HG03571 (cell line): ENCODE measurements around the gene RIMBP2.

ENCODE experiments used
- ATAC-seq: cut with Tn5 transposase; IDR thresholded peaks from one replicate; pipeline ENCODE4 v1.9.1; 2021; ENCODE audit not compliant: unreplicated experiment

The RIMBP2 gene

DNA sequence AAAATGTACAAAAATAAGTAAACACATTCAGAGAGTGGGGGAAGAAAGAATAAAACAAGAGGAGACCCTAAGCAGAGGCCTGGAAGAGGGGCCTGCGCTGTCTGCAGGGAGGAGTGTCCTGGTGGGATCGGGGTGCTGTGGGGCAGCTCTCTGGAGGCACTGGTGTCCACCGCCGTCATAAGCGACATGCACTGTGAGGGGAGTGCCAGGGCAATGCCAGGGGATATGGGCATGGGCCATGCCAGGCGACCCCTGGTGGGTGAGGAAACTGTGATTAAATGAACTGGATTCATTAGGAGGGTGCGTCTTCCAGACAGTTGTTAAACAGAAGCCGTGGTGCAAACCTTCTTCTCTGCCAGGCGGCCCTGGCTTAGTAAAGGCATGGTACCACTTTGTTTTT is 261.8 kb downstream of the RIMBP2 start:
- ATAC-seq, result no peak

DNA sequence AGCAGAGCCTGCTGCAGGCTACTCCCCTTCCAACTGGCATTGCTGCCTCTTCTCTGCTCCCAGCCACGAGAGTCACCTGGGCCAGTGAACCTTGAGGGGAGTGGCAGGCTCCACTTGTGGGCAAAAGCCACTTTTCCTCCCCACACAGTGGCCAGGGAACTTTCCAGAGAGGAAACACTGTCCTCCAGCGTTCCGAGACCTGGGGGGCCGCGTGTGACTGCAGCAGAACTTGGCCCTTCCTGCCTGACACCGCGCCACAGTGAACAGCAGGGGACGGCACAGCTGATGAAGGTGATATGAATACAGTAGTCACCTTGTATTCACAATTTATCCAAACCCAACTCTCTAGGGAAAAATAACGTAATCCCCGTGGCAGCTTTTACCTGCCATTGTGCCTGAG is 263.6 kb downstream of the RIMBP2 start:
- ATAC-seq, result no peak

DNA sequence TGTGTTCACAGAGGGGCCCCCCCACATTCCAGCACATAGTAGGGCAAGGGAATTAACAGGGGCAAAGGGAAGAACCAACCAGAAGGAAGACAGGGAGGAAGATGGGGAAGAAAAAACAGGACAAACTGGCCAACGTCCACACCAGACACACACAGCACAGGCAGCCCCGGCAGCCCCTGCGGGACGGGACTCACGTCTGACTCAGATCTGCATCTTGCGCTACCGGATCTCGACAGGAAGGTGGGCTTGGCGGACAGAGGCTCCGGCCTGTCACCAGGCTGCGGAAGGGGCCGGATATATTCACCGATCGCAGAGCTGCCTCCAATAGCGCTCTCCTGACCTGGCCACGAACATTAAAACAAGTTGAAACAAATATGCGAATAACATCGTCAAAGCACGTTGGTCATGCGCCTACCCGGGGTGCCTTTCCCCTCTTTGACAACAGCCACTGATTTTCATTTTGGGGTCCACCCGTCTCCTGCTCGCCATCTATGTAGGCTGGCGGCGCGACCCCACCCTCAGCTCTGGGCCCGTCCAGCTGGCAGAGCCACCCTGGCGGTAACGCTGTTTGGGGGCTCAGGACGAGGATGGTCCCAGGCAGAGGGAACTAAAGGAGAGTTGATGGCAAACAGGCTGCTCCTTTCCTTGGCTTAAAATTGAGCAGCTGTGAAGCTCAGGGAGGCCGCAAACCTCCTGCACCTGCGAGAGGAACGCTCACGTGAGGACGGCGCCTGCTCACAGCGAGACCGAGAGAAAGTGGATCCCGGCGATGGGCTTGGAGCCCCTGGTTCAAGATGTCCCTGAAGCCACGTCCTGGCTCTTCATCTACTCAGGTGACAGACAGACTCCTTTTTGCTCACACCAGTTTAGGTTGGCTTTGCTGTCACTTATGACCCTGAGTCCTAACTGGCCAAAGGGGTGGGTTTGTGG is 264.8 kb downstream of the RIMBP2 start:
- no peak for ATAC-seq

DNA sequence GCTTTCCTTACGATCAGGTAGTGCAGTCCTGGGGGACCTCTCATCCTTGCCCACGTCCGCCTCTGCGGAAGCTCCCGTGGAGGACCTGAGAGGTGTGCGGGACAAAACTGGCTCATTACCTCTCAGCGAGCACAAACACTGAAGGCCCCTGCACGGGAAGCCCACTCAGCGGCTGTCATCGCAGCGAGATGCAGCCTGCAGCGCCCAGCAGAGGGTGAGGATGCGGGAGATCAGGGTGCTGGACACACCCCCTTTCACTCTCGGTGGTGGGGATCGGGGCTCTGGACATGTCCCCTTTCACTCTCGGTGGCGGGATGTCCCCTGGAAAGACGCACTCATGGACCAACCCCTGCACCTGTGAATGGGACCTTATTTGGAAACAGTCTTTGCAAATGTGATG is 266.8 kb downstream of the RIMBP2 start:
- ATAC-seq, result no peak

DNA sequence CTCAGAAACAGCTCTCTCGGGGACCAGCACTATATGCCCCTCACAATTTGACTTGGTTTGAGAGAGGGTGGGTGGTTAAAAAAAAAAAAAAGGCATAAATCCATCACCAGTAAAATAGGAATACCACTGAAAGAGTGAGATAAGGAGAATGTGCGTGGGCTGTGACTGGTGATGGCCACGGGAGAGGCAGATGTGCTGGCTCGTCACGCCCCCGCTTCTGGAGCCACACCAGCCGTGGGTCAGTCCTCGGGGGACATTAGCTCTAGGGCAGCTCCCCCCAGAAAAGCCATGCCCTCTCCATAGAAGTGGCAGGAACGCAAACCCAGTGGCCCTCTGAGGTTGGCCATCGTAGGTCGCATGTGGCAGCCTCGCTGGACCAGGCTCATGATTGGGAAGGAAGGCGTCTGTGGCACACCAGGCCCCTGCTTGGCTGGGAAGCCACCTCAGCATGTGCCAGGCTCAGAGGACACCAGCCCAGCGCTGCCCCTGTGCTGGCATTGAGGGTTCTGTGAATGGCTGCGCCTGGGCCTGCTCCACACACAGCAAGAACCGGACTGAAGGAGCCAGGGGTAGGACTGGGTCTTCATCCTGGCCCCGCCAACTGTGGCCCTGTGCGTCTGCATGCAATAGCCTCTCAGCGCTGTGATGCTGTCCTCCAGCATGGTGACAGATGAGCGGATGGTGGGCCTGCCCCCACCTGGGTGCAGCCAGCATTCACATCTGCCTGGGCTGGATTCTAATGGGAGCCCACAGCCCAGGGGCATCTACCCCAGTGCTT is 267.9 kb downstream of the RIMBP2 start:
- no peak for ATAC-seq

DNA sequence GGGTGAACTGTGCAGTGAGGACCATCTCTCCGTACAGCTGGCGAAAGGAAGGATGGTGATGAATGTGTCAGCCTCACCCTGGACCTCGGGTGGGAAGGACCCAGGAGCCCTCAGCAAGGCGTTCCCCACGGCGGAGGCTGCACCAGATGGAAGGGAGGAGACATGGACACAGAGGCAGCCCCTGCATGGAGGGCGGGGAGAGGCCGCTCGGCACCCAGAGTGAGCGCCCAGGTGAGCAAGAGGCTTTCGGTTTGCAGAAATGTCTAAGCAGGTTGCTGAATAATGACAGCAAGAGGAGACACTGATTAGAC is 268.5 kb downstream of the RIMBP2 start:
- ATAC-seq, result no peak

DNA sequence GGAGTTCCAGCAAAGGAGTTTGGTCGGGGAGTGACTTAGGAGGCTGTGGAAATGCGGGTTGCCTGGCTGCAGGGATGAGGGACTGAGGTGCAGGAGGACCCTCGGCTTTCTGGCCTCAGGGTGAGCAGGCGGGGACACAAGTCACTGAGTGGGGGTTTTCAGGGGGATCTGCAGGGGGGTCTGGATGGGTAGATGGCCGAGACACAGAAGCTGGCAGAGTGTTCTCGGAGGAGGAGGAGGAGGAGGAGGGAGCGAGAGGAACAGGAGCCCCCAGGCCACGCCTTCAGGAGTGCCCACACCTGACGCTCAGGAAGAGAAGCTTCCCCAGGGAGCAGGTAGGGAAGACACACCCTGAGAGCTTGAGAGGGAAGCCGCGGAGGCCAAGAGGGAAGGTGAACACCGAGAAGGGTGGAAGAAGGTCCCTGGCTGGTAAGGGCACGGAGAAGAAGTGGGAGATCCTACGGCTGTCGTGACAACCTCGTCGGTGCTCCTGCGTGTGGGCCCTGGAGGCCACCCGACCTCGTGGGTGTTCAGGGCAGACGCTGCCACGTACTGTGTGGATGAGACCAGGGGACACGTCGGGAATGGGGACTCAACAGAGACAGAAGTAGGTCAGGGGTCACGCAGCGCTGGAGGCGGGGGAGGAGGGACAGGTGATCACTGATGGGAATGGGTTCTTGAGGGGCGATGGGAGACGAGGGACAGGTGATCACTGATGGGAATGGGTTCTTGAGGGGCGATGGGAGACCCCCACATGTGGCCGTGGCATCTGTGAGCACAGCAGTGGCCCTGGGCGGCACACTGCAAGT is 269.0 kb downstream of the RIMBP2 start:
- no peak for ATAC-seq

DNA sequence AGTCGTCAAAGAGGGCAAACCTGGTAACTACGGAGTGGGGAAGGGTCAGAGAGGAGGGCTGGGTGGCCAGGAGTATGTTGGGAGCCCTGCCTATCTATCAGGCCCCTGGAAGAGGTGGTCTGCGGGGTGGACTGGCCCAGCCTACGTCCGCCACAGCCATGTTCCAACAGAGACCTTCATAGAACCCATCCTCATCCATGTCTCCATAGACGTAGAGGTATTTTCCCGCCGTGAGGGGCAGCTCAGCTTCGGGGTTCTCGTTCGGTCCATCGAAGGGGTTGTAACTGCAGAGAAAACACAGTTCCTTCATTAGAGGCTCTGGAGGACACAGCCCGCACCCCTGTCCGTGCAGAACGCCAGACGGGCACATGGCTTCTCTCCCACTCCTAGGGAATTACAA is 271.1 kb downstream of the RIMBP2 start:
- ATAC-seq, result no peak

DNA sequence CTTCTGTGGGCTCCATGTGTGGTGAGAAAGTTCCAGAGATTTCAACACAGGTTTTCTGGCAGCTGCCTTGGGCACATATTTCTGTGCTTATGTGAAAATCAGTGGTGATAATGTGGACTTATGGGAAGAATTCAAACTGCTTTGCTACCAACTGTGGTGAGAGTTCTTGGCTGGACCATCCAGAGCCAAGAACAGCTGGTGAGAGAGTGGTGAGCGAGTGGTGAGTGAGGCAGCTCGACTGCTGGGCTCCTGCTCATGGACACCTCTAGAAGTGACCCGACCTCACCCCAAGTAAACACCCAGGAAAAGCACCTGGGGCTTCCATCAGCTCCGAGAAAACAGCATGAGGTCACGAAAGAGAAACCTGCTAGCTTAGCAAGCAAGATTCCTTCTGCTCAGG is 272.0 kb downstream of the RIMBP2 start:
- ATAC-seq, result no peak

DNA sequence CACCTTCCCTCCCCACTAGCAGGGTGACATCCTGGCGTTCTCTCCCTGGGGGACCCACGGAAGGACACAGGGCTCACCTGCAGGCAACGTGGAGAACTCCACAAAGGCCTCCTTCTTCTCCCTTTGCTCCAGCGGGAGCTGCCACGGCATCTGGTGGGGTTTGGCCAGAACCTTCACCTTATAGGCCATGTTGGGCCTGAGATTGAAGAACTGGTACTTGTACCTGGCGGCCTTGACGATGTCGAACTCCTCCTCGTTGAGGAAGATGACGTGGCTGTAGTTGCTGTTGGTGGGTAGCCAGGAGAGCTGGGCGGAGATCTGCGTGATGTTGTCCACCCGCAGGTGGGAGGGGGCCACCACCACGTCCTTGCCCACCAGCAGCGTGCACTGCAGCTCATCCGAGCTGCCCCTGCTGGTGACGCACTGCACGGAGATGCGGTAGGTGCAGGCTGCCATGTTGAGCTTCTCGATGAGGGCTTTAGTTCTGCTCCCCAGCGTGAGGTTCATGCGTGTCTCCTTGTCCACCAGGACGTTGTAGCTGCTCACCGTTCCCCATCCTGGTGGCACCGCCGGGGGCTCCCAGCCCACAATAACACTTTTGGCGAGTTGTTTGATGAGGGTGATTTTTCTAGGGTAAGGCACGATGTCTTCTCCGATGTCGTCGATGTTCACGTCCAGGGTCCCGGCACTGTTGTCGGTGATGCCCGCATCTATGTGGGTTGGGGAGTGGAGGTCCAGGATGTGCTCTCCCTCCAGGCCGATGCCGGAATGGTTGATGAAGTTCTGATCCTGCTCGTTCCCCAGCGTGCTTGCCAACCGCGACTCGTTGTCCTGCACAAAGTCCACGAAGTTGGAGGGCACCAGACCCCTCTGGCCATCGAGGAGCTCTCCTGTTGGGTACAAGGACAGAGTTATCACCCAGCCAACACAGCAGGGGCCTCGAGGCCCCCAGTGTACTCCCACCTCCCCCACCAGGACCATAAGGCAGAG is 274.0 kb downstream of the RIMBP2 start:
- no peak for ATAC-seq

DNA sequence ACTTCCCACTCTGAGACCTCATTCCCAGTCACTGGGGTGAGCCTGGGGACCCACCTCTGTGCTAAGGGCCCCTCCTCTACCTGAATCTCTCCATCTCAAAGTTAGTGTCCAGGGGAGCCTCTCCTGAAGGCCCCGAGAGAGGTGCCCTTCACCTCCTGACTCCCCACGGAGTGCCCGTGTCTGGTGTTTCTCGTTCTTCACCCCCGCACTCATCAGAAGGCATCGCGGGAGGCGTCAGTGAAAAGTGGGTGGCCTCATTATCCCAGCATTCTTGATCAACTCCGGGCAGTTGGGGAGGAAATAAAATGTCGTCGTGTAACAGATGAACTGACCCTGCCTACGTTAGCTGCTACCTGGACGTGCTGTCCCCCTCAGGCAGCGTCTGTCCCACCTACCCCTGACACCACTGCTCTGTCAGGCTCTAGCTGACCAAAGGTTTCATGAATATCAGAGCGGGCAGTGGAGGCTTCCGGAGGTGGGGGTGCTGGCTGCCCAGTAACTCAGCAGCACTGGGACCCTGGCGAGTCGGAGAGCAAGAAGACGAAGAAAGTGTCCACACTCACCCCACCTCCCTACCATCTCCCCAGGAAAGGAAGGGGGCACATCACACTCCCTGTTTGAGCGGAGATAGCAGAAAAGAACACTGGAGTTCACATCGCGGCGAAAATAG is 275.6 kb downstream of the RIMBP2 start:
- no peak for ATAC-seq

DNA sequence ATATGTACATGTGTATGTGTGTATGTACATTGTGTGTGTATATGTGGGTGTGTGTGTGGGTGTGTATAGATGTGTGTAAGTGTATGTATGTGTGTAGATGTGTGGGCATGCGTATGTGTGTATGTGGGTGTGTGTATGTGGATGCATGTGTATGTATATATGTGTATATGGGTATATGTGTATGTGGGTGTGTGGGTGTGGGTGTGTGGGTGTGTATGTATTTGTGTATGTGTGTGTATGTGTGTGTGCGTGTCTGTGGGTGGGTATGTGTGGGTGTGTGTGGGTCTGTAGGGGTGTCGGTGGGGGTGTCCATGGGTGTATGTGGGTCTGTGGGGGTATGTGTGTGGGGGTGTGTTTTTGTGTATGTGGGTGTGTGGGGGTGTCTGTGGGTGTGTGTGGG is 276.8 kb downstream of the RIMBP2 start:
- no peak for ATAC-seq

DNA sequence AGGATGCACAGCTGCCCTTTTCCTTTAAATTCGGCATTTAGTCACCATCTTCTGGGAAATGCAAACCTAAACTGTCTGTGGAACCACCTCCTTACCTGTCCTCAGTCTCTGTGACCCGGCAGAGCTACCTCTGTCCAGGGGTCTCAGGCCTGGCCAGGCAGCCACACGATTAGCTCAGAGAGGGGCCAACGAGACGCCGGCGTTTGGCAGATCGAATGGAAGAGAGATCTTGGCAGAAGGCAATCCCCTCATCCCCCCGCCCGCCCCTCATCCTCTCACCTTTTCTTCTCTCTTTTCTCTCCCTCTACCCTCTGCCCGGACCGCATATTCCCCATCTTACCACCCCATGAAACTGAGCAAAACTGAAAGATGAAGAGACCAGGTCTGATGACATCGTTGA is 277.4 kb downstream of the RIMBP2 start:
- ATAC-seq, result no peak

DNA sequence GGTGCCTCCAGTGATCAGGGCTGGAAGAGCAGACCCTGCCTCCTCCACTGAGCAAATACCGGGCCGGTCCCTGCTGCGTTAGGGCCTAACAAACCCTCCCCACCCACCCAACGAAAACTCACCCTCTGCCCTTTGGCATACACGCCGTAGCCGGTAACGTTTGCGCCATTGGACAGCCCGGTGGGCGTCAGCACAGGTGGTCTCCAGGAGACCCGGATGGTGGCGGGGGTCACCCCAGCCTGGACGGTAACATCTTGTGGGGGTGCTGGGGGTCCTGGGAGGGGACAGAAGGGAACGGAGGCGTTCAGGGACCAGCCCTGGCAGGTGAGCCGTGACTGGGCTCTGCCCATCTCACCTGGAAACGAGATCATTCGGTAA is 277.9 kb downstream of the RIMBP2 start:
- no peak for ATAC-seq

DNA sequence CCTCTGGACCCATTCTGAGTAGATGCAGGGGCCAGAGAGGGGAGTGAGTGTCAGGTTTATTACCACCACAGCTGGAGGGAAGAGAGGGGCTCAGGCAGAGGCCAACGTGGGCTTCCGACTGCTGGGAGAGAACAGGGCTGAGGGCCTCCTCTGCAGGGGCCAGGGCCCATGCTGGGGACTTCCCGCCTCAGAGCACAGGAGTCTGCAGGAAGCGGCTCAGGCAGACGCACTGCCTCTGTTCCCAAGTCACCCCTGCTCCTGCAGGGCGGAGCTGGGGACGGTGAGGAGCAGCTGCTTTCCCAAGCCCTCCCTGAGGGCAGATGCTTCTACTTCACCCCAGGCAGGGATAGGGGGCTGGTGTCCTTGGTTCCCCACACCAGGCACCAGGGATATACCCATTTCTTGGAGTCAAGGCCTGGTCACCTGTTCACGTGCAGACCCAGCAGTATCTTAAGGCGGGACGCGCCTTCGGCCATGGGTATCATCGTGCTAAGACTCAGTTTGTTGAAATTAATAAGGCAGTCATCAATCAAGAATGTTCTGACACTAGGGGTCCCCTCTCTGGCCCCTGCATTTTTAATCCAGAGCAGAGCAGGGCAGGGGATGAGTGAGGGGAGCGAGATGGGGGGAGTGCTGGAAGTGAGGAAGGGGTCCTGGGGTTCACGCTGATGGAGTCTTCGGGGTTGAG is 278.4 kb downstream of the RIMBP2 start:
- no peak for ATAC-seq

DNA sequence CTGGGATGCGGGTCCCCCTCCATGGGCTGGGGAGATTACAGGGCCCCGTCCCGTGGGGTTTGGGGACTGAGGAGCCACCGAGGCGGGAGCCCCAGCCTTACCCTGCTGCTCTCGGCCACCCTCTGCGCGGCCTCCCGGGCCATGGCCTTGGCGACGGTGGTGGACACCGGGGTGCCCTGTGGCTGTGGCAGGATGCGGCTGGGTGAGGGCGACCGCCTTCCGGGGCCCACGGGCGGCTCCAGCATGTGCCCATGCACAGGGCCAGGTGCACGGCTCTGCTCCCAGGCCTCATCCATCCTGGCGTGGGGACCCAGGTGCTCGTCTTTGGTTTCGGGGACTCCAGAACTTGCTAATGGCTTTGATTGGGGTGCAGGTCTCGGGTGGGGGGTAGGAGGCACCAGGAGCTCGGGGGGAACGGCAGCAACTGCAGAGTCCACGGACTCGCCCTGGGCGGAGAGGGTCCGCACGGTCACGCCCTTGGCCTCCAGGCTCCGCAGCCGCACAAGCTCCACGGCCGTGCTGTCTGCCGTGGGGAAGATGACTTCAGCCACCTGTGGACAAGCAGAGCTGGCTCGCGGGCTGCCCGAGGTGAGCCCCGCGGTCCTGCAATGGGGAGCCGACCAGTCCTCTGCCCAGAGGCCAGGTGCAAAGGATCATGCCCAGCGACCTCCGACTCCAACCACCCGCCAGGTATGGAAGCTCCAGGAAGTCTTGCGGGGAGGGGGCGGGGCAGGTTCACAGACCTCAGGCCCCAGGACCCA is 279.2 kb downstream of the RIMBP2 start:
- ATAC-seq, result no peak

DNA sequence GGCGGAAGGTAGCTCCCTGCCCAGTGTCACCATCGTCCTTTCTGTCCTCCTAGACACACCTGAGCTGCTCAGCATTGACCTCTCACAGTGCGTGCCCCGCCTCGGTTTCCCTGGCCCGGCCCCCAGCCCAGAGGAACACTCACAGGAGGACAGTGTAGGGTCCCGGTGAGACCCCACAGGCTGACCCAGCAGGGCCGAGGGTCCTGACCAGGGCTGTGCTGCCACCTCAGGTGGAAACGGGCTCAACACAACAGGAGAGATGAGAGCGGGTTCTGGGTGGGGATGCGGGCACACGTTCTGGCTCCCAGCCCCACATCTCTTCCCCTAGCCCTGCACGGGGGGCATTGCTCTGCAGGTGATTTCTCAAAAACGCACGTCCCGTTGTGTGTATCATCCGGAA is 280.3 kb downstream of the RIMBP2 start:
- ATAC-seq, result no peak

DNA sequence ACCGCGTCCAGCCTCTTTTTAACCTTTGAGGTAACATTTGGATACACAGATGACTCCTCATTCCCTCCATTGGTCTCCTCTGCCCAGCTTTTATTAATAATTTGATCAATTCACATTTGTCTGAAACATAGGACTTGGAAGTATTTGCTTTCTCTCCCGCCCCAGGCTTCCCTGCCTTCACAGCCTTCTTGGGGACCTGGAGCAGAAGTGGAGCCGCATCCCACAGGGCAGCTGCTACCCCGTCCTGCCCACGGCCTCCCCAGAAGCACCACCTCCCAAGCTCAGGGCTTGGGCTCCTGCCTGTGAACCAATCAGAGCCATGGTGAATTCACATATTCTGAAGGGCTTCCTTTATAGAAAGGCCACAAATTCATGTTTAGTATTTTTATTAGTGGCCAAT is 280.8 kb downstream of the RIMBP2 start:
- no peak for ATAC-seq

DNA sequence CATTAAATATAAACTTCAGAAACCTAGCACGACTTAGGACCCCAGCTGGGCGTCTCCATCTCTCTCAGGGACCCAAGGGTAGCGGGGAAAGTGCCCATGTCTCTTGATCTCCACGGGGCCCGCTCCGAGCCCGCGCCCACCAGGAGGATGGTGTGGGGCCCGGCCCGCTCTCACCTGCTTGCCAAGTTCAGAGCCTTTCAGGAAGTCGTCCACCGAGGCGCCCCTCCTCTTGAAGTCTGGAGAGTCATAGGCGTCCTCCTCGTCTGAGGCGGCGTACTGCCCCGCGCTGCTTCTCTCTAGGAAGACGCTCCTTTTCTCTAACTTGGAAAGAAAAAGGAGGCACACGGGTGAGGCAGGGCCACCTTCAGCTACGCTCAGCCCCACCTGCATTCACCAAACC is 281.5 kb downstream of the RIMBP2 start:
- no peak for ATAC-seq
